Mesenchymal stem cell (in vitro differentiated cells and primary cell): ENCODE measurements around the gene LENEP.

ENCODE experiments used
- DNase-seq: peaks from one replicate; pipeline ENCODE4 v3.0.0-alpha.2; 2013
- H2AFZ ChIP-seq: one replicate; pipeline ENCODE4 v1.6.1; 2013; ENCODE audit warnings: low read depth, mild to moderate bottlenecking, control low read depth, inconsistent platforms, low read length, moderate library complexity
- H2AK5ac ChIP-seq: 2 replicates; pipeline ENCODE4 v1.6.1; 2013; ENCODE audit warnings: low read length, moderate library complexity, mild to moderate bottlenecking, inconsistent platforms; ENCODE audit not compliant: severe bottlenecking
- H2BK120ac ChIP-seq: one replicate; pipeline ENCODE4 v1.6.1; 2013; ENCODE audit warnings: low read depth, mild to moderate bottlenecking, inconsistent platforms, low read length, moderate library complexity
- H2BK12ac ChIP-seq, 2 experiments: one replicate each; pipeline ENCODE4 v1.6.1; 2013; ENCODE audit warnings: inconsistent platforms in 2 of 2, low read length in 2 of 2, mild to moderate bottlenecking in 2 of 2, moderate library complexity in 2 of 2, control low read depth in 1 of 2
- H2BK15ac ChIP-seq: one replicate; pipeline ENCODE4 v1.6.1; 2013; ENCODE audit warnings: mild to moderate bottlenecking, low read depth, inconsistent platforms; ENCODE audit not compliant: poor library complexity, severe bottlenecking
- H2BK5ac ChIP-seq: 2 replicates; pipeline ENCODE4 v1.6.1; 2013; ENCODE audit warnings: low read depth, mild to moderate bottlenecking, low read length, control low read depth, inconsistent platforms; ENCODE audit not compliant: poor library complexity, severe bottlenecking
- H3K14ac ChIP-seq, 2 experiments: one replicate each; pipeline ENCODE4 v1.6.1; 2013; ENCODE audit warnings: inconsistent platforms in 2 of 2, low read length in 2 of 2, control low read depth in 1 of 2, mild to moderate bottlenecking in 1 of 2, moderate library complexity in 1 of 2
- H3K18ac ChIP-seq, 2 experiments: one replicate each; pipeline ENCODE4 v1.6.1; 2013; ENCODE audit warnings: inconsistent platforms in 2 of 2, low read length in 2 of 2, control low read depth in 1 of 2, low read depth in 1 of 2, mild to moderate bottlenecking in 1 of 2
- H3K23ac ChIP-seq, 2 experiments: one replicate each; pipeline ENCODE4 v1.6.1; 2013; ENCODE audit warnings: inconsistent platforms in 2 of 2, low read length in 2 of 2, mild to moderate bottlenecking in 2 of 2, moderate library complexity in 2 of 2, control low read depth in 1 of 2
- H3K27ac ChIP-seq: 2 replicates; pipeline ENCODE4 v1.5.1; 2013; ENCODE audit warnings: mild to moderate bottlenecking, moderate library complexity, low read length, control low read depth, inconsistent platforms; ENCODE audit not compliant: poor library complexity, severe bottlenecking
- H3K27me3 ChIP-seq, 2 experiments: 2 replicates each; pipeline versions ENCODE4 v1.6.1 to v1.7.0; 2013; ENCODE audit warnings: low read length in 2 of 2, mild to moderate bottlenecking in 2 of 2, moderate library complexity in 2 of 2, control low read depth in 1 of 2, inconsistent platforms in 1 of 2; ENCODE audit not compliant: control insufficient read depth in 1 of 2, insufficient read depth in 1 of 2
- H3K36me3 ChIP-seq, 2 experiments: 2 replicates each; pipeline versions ENCODE4 v1.6.1 to v1.7.0; 2013; ENCODE audit warnings: low read length in 2 of 2, control low read depth in 1 of 2, inconsistent platforms in 1 of 2, low read depth in 1 of 2, mild to moderate bottlenecking in 1 of 2; ENCODE audit not compliant: insufficient read depth in 2 of 2, control insufficient read depth in 1 of 2
- H3K4ac ChIP-seq, 2 experiments: one replicate each; pipeline ENCODE4 v1.6.1; 2013; ENCODE audit warnings: inconsistent platforms in 2 of 2, low read length in 2 of 2, mild to moderate bottlenecking in 2 of 2, moderate library complexity in 2 of 2, control low read depth in 1 of 2, low read depth in 1 of 2
- H3K4me1 ChIP-seq: 2 replicates; pipeline ENCODE4 v1.6.1; 2013; ENCODE audit warnings: low read depth, low read length, control low read depth; ENCODE audit not compliant: control insufficient read depth, insufficient read depth
- H3K4me2 ChIP-seq: 2 replicates; pipeline ENCODE4 v1.6.1; 2013; ENCODE audit warnings: low read length, mild to moderate bottlenecking, inconsistent platforms; ENCODE audit not compliant: poor library complexity, severe bottlenecking
- H3K4me3 ChIP-seq, 2 experiments: 2 replicates each; pipeline versions ENCODE4 v1.5.1 to v1.7.0; 2013; ENCODE audit warnings: low read length in 2 of 2, mild to moderate bottlenecking in 2 of 2, control low read depth in 1 of 2, low read depth in 1 of 2; ENCODE audit not compliant: insufficient read depth in 1 of 2
- H3K79me1 ChIP-seq: replicated peaks from 2 replicates; pipeline ENCODE4 v1.6.1; 2013; ENCODE audit warnings: mild to moderate bottlenecking, control low read depth, low read length, inconsistent platforms; ENCODE audit not compliant: poor library complexity, severe bottlenecking
- H3K9ac ChIP-seq: 2 replicates; pipeline ENCODE4 v1.7.0; 2013; ENCODE audit warnings: mild to moderate bottlenecking, low read length, moderate library complexity
- H3K9me3 ChIP-seq: 2 replicates; pipeline ENCODE4 v1.7.0; 2013; ENCODE audit warnings: mild to moderate bottlenecking, low read length; ENCODE audit not compliant: control insufficient read depth
- H4K8ac ChIP-seq: one replicate; pipeline ENCODE4 v1.6.1; 2013; ENCODE audit warnings: inconsistent platforms, mild to moderate bottlenecking, low read length, moderate library complexity
- H4K91ac ChIP-seq: one replicate; pipeline ENCODE4 v1.6.1; 2013; ENCODE audit warnings: mild to moderate bottlenecking, low read length, inconsistent platforms
- WGBS: methylation state at CpG from one replicate; pipeline ENCODE4 v1.1.7; 2013; ENCODE audit warnings: mixed read lengths; 5-methylcytosine and 5-hydroxymethylcytosine counted together

Gene LENEP

DNA sequence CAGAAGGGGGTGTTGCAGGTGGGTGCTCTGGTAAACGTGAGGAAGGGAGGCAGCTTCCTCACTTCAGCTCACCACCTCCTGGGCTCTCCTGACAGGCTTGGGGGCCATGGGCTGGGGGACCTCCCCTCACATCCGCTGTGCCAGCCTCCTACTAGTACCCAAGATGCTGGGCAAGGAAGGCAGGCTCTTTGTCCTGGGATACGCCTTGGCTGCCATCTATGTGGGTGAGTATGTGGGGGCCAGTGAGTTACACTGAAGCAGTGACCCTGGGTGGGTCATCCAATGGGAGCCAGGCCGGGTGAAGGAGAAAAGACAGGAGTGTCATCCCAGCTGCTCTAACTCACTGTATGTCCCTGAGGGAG is 45.9 kb downstream of the LENEP start:
- Histone ChIP-seq H3K23ac (peak overlapping the region in 1 of 2 experiments; percentile 14), H3K4me3 (no peak overlapping the region), H3K79me1 (no peaks in the 10 kb centered on the region), H3K18ac (no peak overlapping the region), H3K9me3 (no peaks in the 10 kb centered on the region), H2AK5ac (no peak overlapping the region), H4K91ac (no peak overlapping the region), H3K36me3 (no peaks in the 10 kb centered on the region), H2BK120ac (no peak overlapping the region), H2BK5ac (no peak overlapping the region), H3K4ac (no peak overlapping the region), H2AFZ (no peak overlapping the region), H3K27me3 (peaks cover 0 to 21% of the 10 kb centered on the region in 2 experiments), H3K27ac (no peak overlapping the region), H2BK12ac (no peak overlapping the region), H3K4me1 (peaks cover 2% of the 10 kb centered on the region), H4K8ac (no peak overlapping the region), H2BK15ac (no peak overlapping the region), H3K9ac (no peak overlapping the region), H3K4me2 (no peak overlapping the region), H3K14ac (no peak overlapping the region)
- no peak for DNase-seq
- 84% methylated on average over 2 of the region's 4 CpGs for WGBS

DNA sequence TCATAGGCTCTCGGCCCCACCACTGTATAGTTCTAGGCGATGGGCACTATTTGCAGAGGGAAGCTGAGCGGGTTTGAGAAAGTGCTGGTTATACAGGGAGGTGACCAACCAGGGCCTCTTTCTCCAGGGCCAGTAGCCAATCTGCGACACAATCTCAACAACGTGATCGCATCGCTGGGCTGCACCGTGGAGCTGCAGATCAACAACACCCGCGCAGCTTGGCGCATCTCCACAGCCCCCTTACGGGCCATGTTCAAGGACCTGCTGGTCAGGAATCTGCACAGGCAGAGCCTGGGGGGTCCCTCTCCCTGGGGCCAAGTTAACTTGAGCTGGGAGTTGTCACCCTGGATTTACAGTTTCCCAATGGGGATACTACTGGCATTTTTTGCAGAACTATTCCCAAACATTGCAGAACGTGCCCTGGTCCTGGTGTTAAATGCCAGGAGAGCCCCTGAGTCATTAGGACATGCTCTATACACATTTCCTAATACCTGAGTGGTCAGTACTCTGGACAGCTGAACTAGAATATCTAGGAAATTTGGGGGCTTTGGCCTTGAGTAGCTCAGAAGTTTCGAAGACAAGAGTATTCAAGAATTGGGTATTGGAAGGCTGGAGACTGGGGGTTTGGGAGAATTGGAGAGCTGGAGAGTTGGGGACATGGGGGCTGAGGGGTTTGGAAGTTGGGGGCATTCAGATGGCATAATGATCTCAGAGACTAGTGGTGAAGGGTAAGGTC is 47.1 kb downstream of the LENEP start:
- H3K18ac ChIP-seq, result no peak overlapping the region
- H3K14ac ChIP-seq, result no peak overlapping the region
- no peak overlapping the region for H3K4ac ChIP-seq
- H2BK120ac ChIP-seq, result no peak overlapping the region
- H2AFZ ChIP-seq, result no peak overlapping the region
- no peak overlapping the region for H4K91ac ChIP-seq
- no peak overlapping the region for H3K23ac ChIP-seq
- H3K9ac ChIP-seq, result no peak overlapping the region
- H3K4me2 ChIP-seq, result no peak overlapping the region
- H3K27me3 ChIP-seq, result peaks cover 0 to 19% of the 10 kb centered on the region in 2 experiments
- no peaks in the 10 kb centered on the region for H3K36me3 ChIP-seq
- H4K8ac ChIP-seq, result no peak overlapping the region
- DNase-seq, result no peak
- H3K79me1 ChIP-seq, result no peaks in the 10 kb centered on the region
- H3K4me3 ChIP-seq, result no peak overlapping the region
- no peak overlapping the region for H2AK5ac ChIP-seq
- no peak overlapping the region for H2BK15ac ChIP-seq
- H2BK12ac ChIP-seq, result no peak overlapping the region
- H3K27ac ChIP-seq, result no peak overlapping the region
- H3K4me1 ChIP-seq, result peaks cover 12% of the 10 kb centered on the region
- 93% methylated on average over 14 of the region's 14 CpGs for WGBS
- no peak overlapping the region for H2BK5ac ChIP-seq
- no peaks in the 10 kb centered on the region for H3K9me3 ChIP-seq

DNA sequence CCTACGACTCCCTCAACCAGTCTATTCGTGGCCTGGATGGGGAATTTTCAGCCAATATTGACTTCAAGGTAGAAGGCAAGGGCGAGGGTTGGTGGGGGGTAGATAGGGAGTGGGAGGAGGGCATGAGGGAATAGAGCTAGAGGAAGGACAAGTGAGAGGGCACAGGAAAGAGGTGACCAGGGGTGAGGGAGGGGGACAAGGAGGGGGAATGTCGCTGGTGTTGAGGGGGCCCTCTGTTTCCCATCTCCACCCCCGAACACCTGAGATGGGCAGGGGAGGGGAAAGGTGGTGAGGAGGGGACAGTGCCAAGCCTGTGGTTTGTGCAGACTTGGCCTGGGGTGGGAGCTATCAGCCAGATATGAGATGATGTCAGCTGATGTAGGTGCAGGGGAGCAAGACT is 49.4 kb downstream of the LENEP start:
- Histone ChIP-seq H3K27ac (no peak overlapping the region), H2BK12ac (no peak overlapping the region), H3K9me3 (no peaks in the 10 kb centered on the region), H3K4me2 (no peak overlapping the region), H3K4me1 (peaks cover 15% of the 10 kb centered on the region), H2BK120ac (no peak overlapping the region), H2AFZ (no peak overlapping the region), H3K79me1 (no peaks in the 10 kb centered on the region), H3K18ac (no peak overlapping the region), H2BK15ac (no peak overlapping the region), H3K14ac (no peak overlapping the region), H2BK5ac (no peak overlapping the region), H3K9ac (no peak overlapping the region), H2AK5ac (no peak overlapping the region), H3K4ac (no peak overlapping the region), H3K27me3 (peaks cover 0 to 18% of the 10 kb centered on the region in 2 experiments), H3K36me3 (no peaks in the 10 kb centered on the region), H3K4me3 (no peak overlapping the region), H4K91ac (no peak overlapping the region), H4K8ac (no peak overlapping the region), H3K23ac (no peak overlapping the region)
- WGBS, result 89% methylated on average over 5 of the region's 5 CpGs
- DNase-seq, result no peak

DNA sequence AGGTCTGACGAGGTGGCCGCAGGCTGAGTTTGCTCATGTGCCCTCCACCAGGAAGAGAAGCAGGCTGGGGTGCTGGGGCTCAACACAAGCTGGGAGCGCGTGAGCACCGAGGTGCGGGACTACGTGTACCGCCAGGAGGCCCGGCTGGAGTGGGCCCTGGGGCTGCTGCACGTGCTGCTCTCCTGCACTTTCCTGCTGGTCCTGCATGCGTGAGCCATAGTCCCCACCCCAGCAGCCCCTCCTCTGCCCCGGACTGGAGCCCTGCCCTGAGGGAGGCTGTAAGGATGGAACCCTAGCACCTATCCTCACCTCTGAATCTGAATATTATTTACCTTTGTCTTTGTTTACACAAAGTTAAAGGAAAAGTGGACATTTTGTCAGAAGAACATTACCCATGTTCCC is 49.9 kb downstream of the LENEP start:
- 79% methylated on average over 12 of the region's 12 CpGs for WGBS
- H3K79me1 ChIP-seq, result no peaks in the 10 kb centered on the region
- H4K91ac ChIP-seq, result no peak overlapping the region

More for the DNA sequence above, 49.9 kb downstream of the LENEP start:
- H3K18ac ChIP-seq, result no peak overlapping the region
- H3K9me3 ChIP-seq, result no peaks in the 10 kb centered on the region
- no peak overlapping the region for H3K23ac ChIP-seq
- H2AFZ ChIP-seq, result no peak overlapping the region
- H3K14ac ChIP-seq, result no peak overlapping the region
- H4K8ac ChIP-seq, result no peak overlapping the region
- peaks cover 0 to 13% of the 10 kb centered on the region in 2 experiments for H3K27me3 ChIP-seq
- no peak overlapping the region for H2BK120ac ChIP-seq
- no peak overlapping the region for H2AK5ac ChIP-seq
- no peak overlapping the region for H3K4me2 ChIP-seq
- H3K4me1 ChIP-seq, result peaks cover 15% of the 10 kb centered on the region
- DNase-seq, result no peak
- no peak overlapping the region for H3K4me3 ChIP-seq
- no peak overlapping the region for H3K9ac ChIP-seq
- no peak overlapping the region for H3K4ac ChIP-seq
- H2BK12ac ChIP-seq, result no peak overlapping the region
- no peak overlapping the region for H2BK15ac ChIP-seq
- no peaks in the 10 kb centered on the region for H3K36me3 ChIP-seq
- H2BK5ac ChIP-seq, result no peak overlapping the region
- no peak overlapping the region for H3K27ac ChIP-seq
